PC-3 (cell line): Measurements from ENCODE around the gene EBF4.

Experiments used
- EZH2 ChIP-seq: fragments of 300-600 bp; sonication (generic); IDR thresholded peaks from one replicate; pipeline ENCODE4 v1.6.1; 2017; ENCODE audit warnings: antibody characterized with exemption, mild to moderate bottlenecking, low read length; ENCODE audit not compliant: unreplicated experiment
- TF ChIP-seq, protein P1 (sequence below): fragments of 300-600 bp; sonication (generic); conservative IDR thresholded peaks from 2 replicates; pipeline ENCODE4 v1.5.1; 2017; ENCODE audit warnings: antibody characterized with exemption, low read depth, mild to moderate bottlenecking, low read length

DNA sequence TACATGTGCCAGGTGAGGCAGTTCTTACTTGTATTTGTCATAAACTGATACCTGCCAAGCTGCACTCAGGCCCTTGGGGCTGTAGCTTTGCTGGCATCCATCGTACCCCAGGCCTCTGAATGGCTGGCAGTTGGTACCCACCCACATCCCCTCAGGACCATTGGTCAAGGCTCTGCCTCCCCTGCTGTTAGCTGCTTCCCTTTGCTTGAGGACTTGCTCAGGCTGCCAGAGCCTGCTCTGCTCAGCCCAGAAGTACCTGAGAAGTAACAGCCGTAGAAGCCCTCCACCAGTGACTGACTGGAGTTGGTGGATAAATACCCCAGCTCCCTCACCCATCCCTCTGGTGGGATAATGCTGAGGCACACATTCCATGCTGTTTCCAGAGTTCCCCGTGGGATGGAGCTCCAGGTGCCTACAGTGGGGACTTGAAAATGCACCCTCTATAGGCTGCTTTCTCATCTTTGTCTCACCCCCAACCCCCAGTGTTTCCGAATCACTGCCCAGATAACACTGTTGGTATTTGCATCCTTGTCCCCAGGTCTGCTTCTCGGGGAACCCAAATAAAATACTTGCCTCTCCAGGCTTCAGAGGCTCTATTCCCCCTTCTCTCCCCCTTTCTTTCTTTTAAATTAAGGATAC is 7.3 kb downstream of the EBF4 start:
- TF ChIP-seq, protein P1, sequence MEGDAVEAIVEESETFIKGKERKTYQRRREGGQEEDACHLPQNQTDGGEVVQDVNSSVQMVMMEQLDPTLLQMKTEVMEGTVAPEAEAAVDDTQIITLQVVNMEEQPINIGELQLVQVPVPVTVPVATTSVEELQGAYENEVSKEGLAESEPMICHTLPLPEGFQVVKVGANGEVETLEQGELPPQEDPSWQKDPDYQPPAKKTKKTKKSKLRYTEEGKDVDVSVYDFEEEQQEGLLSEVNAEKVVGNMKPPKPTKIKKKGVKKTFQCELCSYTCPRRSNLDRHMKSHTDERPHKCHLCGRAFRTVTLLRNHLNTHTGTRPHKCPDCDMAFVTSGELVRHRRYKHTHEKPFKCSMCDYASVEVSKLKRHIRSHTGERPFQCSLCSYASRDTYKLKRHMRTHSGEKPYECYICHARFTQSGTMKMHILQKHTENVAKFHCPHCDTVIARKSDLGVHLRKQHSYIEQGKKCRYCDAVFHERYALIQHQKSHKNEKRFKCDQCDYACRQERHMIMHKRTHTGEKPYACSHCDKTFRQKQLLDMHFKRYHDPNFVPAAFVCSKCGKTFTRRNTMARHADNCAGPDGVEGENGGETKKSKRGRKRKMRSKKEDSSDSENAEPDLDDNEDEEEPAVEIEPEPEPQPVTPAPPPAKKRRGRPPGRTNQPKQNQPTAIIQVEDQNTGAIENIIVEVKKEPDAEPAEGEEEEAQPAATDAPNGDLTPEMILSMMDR = no peak
- TF ChIP-seq EZH2 = no peak
